NCI-H526 treated with DMSO at 0.1 percent for 48 hours (cell line): ENCODE measurements around the gene RLN1.
"Not testable (repeated sequence)": the region's sequence is repeated elsewhere in the genome, so short reads cannot be mapped to it uniquely, and the experiment has no call there.

Experiments
- DNase-seq: peaks from one replicate; lab custom pipeline; 2025; lab: John Stamatoyannopoulos, UW

RLN1 gene, protein sequence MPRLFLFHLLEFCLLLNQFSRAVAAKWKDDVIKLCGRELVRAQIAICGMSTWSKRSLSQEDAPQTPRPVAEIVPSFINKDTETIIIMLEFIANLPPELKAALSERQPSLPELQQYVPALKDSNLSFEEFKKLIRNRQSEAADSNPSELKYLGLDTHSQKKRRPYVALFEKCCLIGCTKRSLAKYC

DNA sequence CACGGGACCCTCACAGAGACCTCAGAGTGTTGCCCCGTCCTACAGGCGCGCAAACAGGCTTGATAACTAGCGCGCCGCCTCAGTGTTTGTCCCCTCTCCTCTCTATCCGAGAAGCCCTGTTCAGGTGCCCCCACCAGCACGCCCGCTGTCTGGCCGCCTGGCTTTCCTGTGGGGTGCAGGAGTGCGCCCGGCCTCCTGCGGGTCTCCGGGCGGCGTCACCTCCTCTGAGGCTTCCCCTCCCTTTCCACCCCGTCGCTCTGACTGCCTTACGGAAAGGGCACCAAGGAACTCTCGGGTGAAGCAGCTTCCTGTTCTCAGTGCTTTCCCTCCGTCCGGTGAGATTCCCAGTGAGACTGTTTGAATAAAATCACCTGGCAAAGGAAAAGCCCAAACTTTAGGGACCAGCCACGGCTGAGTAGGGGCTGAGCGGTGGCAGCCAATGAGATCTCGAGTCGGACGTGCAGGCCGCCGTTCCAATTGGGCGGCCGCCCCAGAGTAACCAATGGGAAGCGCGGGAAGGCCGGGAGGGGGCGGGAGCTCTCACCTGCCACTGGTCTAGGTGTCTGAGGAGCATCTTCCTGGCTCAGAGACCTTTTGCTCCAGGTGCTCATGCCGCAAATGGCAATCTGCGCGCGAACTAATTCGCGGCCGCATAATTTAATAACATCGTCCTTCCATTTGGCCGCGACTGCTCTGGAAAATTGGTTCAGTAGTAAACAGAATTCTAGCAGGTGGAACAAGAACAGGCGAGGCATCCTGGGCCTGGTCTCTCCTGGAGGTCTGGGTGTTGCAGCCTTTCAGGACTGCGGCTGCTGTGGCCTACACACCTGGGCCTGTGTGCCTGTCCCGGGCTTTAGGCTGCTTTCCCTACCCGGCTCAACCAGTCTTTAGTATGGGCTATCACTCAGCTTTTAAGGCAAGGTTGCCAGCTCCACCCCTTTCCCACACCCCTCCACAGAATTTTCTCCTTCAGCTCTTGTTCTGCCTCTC, at the start of gene RLN1:
Gene RLN1, minus strand, starts transcription at position 885 of the 990 bp plus-strand sequence. Its CDS starts 130 bp downstream, at position 755.
- not testable (repeated sequence) for DNase-seq

DNA sequence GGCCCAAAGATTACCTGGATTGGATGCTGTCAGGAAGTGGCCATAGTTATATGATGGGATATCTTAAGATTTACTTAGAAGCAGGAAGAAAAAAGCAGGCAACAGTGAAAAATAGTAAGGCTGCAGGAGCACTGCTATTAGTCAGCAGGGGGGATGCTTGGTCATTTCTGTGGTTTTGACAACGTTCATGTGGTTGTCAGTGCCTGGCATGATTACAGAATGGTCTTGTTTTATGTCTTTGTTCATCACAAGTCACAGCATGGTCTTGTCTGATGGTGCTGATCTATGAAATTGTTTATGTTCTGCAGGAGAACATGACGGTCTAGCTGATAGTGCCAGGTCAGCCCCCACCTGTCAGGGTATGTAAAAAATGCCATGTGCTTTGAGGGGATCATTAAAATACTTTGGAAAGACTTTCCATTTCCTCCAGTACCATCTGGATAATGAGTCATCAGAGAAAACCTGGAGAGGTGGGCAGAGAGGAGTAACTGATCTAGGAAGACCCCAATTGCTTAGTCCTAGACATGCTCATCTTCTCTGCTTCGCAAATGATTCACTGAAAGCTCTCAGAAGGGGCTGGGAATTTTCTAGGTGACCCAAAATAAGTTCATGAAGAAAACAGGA, 49.5 kb upstream of the RLN1 start:
- DNase-seq = no peak

DNA sequence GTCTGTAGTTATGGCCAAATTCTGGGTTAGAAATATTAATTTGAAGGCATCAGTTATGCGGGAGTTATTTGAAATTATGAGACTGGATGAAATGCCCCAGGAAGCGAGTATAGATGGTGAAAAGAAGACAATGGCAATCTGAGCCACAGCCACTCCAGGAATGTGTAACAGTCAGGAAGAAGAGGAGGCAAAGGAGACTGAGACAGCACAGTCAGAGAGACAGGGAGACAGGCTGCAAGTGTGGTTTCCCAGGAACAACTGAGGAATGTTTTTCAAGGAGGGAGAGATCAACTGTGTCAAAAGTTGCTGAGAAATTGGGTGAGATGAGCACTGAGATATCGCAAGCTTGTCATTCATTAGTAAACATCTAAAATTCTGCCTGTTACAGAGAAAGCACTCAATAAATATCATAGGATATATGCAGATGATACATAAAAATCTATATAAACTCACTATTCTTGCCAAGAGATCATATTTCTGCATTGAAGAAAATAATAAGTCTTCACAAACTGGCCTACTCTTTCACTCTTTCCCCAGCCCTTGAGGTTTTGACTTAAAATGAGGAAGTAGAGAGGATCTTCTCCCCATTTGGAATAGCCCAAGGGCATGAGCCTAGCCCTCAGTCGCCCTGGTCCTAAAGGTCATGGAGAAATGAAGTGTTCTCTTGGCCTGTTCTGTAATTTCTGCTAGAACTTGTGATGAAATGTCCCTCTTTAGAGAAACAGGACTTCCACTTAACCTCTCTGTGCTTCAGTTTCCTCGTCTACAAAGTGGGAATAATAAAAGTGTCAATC, 48.5 kb upstream of the RLN1 start:
- no peak for DNase-seq

DNA sequence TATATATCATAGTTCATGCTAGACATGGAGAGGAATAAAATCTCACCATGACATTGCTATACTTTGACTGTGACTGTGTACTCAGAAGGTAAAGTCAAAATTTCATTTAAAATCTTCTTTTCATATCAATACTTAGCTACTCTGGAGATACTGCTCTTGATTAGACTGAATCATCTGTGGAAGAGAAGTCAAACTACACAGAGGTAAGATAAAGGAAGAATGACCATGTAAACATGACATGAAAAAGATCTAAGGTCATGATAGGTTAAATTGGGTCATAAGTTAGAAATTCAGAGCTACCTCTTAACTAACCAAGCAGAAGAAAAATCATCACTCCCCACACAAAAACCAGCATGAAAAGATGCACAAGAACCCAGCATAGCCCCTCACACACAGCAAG, 44.8 kb upstream of the RLN1 start:
- no peak for DNase-seq

DNA sequence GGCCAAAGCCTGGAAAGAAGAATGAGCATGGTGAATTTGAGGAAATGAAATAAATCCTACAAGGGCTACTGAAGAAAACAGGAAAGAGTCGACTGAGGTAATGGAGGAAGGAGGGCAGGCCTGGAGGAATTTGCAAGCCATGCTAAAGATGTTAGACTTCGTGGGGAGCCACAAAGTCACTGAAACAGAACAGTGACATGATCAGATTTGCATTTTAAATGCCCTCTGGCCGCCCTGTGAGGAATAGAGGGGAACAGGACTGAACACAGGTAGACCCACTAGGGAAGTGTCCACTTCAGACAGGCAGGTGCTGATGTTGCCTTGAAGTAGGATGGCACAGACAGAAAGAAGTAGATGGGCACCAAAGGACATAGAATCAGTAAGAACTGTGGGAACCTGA, 42.8 kb upstream of the RLN1 start:
- DNase-seq = no peak

DNA sequence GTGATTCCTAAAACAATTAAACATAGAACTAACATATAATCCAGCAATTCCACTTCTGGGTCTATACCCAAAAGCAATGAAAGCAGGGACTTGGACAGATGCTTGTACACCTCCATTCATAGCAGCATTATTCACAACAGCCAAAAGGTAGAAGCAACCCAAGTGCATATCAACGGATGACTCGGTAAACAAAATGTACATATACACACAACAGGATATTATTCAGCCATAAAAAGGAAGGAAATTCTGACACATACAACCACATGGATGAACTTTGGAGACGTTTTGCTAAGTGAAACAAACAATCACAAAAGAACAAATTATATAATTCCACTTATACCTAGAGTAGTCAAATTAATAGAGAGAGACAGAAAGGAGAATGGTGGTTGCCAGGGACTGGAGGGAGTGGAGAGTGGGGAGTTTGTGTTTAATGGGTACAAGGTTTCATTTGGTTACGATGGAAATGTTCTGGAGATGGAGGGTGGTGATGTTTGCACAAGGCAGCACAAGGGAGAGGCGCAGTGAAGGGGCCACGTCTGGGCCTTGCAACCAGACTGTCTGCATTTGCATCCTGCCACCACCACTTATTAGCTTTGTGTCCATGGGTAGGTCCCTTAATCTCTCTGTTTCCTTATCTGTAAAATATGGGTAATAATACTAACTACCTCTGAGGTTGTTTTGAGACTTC, 36.3 kb upstream of the RLN1 start:
- DNase-seq = peak; percentile 56

DNA sequence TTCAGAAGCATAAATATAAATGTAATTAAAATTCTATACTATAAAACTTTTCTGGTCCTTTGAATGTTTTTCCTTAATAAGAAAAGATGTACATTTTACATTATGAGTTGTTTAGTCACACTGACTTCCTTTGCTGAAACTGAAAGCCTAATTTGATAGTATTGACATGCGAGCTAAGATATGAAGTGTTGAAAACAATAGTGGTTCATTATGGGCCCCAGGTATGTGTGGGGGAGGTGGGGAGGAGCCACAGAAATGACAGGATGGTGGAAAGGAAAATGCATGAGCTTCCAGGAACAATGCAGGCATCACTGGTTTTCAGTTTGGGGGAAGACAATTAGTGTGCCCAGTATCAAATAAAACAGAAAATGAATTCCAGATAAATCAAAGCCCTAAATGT, 35.4 kb upstream of the RLN1 start:
- no peak for DNase-seq

DNA sequence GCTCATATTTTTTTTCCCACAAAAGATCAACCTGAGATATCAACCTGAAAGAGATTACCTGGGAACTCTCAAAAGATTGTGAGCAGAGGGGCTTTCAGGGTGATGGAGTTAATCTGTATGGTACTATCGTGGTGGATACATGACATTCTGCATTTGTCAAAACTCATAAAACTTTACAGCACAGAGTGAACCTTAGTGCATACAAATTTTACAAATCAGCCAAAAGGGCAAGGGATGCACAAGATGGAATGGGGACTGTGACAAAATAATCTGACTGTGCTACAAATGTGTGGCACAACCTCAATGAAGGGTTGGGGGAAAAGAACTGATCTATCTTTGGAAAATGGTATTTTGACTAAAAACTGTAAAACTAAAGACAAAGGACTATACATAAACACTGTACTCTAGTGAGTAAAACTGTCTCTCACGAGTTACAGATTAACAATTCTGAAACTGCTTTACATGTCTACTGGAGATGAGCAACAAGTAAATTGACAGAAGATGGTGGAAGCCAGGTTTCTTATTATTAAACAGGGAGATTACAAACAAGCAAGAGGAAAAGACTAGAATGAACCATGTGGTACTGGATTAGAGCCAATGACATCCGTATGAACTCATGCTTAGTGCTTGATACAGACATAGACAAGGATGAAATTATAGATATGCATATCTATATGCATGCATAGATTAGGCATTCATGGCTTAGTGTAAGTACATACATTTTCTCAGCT, 24.8 kb upstream of the RLN1 start:
- no peak for DNase-seq

DNA sequence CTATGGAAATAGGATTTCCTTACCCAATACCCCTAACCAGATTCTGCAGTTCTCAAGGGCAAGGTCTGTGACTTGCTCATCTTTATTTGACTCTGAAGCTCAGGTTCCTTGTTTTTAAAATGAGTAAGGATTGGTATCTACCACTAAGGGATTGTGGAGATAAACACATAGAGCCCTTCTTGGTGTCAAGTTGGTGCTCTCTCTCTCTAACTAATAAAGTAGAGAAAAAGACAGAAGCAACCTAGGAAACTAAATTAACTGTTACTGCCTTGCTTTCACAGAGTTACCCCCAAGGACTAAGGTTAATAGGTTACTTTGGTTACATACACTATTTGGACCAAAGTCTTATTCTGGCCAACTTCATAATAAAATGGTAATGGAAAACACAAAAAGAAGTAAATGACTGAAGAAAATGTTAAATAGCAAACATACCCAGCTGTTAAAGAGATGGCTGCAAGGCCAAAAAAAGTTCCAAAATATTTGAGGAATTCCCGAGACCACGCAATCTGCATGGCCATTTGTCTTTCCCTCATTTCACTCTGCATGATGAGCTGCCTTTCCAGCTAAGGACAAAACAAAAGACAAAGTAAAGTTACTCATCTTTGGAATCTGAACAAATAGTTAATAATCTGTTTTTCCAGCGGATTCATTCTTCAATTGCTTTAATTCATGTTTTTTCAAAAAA, 21.8 kb upstream of the RLN1 start:
- no peak for DNase-seq

DNA sequence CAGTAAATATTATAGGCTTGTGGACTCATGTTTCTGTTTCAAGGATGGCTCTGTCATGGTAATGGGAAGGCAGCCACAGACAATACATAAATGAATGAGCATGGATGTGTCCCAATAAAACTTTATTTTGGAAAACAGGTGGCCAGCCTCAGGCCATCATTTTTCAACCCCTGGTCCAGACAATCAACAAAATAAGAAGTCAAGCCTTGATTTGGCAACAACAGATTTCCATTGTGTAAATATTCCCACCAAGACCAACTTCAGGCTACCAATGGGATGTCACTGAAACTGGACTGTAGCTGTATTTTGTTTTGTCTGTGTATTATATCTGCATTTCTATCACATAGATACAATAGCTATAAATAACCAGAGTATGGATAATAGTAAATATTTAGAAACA, 20.7 kb upstream of the RLN1 start:
- DNase-seq = no peak

DNA sequence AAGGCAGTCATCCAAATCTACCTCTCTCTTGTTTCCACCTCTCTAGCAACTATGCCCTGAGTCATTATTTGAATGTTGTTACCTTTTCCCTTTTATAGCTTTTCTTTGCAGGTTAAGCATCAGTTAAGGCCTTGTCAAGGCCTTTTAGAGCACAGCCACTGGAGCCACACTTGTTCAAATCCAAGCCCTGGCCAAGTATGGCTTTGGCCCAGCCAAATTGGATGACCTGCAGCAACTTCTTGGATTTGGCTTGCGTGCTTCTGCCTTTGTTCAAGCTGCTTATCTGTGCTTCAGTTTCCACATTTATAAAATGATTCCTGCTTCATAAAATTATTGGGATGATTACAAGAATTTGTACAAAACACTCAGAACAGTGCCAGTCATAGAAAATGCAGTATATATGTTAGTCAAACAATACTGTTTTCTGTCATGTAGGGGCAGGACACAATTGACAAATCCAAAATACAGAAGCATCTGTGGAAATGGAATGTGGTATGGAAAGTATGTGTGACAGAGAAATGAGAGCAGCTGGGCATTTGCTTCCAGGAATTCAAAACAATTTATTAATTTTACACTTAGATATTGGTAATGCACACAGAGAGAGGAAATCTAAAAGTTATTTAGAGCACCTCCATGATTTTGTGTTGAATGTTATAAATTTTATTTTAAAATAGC, 17.9 kb upstream of the RLN1 start:
- no peak for DNase-seq

DNA sequence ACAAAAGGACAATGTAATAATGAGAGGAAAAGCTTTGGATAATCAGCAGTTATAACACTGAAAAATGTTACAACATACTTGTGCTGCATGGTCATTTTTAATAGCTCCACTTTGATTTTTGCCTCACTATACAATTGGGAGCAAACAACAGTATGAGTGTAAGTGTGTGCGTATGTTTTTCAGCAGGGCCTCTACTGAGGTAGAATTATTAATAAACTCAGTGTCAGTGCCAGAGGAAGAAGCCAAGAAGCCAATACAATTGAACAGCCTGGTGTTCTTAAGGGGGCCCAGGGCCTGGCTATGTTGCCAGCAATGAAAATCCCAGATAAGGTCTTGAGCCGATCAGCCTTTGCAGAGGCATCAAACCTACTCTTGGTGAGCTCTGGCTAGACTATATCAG, 16.1 kb upstream of the RLN1 start:
- no peak for DNase-seq

DNA sequence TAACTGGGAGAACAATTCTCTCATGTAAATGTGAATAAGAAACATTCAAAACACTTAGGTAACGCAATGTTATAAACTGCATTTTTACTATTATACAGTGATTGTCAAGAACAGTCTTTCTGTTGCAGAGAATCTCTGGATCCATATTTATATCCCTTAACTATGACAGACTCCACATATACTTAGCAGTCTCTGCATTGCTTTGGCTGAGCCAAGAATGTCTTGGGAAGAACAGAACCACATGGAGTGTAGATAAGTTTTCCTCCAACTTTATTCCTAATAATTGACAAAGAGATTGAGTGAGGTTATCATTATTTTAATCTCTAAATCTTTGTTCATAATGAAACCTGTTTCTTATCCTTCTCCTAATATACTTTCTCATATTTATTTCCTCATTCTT, 15.6 kb upstream of the RLN1 start:
- no peak for DNase-seq

DNA sequence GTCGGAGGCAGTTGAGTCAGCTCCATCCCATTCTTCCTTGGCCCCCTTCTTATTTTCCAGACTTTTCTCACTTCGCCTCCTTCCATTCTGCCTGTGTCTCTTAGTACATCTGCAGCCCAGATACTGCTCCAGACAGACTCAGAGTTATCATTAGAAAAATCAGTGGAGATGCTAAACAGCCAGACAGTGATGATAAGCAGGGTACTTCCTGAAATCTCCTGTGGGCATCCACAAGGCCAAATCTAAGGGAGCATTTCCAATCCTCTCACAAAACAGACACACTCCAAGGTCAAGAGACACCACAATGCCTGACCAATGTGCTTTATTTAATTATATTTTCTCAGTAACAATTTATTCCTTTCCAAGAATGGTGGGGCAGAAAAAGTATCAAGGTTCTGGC, 14.5 kb upstream of the RLN1 start:
- DNase-seq = no peak

DNA sequence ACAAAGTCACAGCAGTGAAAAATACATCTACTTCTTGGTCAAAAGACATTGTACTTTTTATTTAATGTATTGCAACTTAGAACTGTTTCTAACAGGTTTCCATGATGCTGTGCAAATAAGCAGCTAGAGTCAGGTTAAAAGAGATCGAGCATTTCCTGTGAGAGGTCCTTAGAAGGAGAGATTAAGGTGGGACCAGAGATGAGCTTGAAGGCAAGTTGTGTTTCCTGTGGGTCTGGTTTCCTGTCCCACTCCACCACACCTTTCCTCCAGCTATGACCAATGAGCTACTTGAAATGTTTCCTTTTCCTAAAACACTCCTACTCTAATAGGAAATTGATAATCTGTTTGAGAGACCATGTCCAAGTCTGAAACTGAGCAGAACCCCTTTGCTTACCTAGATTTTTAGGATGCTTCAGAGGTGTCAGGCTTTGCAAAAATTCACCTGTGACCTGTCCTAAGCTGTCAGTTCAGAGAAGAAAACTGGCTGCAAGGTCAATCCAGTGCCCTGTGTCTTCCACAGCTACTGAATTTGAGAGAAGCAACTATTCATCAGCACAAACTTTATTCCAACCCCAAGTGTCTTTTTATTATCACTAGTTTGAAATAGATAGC, 13.1 kb upstream of the RLN1 start:
- DNase-seq = no peak

DNA sequence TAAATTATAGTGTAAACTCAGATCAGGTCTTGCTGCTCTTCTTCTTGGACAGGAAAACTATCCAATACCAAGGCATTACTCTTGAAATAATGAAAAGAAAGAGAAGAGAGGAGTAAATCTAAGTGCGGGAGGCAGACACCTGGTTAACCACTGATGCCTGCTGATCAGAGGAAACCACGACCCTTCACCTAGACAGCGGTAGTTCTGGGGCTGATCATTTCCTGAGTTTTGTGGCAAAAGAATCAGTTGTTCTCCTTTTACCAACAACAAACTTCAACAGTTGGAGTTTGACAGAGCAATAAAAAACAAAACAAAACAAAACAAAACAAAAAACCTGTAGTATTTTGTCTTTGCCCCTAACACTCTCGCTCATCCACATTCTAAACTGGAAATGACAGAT, 3.0 kb downstream of the RLN1 start:
- no peak for DNase-seq

DNA sequence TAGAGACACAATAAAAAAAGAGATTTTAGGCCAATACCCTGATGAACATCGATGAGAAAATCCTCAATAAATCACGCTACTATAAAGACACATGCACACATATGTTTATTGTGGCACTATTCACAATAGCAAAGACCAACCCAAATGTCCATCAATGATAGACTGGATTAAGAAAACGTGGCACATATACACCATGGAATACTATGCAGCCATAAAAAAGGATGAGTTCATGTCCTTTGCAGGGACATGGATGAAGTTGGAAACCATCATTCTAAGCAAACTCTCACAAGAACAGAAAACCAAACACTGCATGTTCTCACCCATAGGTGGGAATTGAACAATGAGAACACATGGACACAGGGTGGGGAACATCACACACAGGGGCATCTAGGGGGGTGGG, 8.4 kb downstream of the RLN1 start:
- not testable (repeated sequence) for DNase-seq

DNA sequence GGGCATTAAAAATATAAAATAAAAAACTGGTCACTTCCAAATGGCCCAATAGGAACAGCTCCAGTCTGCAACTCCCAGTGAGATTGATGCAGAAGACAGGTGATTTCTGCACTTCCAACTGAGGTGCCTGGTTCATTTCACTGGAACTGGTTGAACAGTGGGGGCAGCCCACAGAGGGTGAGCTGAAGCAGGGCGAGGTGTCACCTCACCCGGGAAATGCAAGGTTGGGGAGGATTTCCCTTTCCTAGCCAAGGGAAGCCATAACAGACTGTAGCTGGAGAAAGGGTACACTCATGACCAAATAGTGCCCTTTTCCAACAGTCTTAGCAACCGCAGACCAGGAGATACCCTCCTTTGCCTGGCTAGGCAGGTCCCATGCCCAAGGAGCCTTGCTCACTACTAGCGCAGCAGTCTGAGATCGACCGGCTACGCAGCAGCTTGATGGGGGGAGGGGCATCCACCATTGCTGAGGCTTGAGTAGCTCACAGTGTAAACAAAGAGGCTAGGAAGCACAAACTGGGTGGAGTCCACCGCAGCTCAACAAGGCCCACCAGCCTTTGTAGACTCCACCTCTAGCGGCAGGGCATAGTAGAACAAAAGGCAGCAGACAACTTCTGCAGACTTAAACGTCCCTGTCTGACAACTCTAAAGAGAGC, 12.7 kb downstream of the RLN1 start:
- DNase-seq = no peak

DNA sequence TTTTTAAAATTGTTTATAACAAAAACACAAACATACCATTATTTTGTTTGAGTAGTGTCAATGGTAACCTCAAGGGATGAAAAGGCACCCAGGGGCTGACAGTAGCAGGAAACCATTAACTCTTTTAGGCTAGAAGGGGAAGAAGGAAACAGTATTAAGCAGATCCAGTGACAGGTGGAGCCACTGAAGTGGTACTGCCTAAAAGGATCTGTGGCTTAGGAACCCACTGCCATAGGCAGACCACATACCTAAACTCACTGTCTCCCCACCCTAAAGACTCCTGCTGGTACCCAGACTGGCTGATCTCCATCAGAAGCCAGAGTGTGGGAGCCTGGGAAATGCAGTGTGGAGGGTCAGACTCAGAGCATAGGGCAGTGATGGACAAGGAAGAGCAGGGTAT, 13.5 kb downstream of the RLN1 start:
- DNase-seq = no peak
